GM23338 (cell line): ENCODE measurements around the gene CREB3L2. TPM values are rescaled to one million over a fixed set of nuclear protein-coding genes. Genes with fewer than 3 reads are reported as not detected.

Experiments used
- ATAC-seq: fragments of 200-7000 bp; cut with Tn5 transposase; 3 replicates; pipeline ENCODE4 v1.9.1; 2020
- DNase-seq: peaks from one replicate; pipeline ENCODE4 v3.0.0-alpha.2; 2015; ENCODE audit warnings: low spot score
- H2AFZ ChIP-seq: fragments of 200-600 bp; sonication (generic); 2 replicates; pipeline ENCODE4 v1.8.0; 2016; ENCODE audit warnings: antibody characterized with exemption, mild to moderate bottlenecking, moderate library complexity
- H3F3A ChIP-seq: fragments of 200-600 bp; sonication (generic); replicated peaks from 2 replicates; pipeline ENCODE4 v1.8.0; 2017; ENCODE audit warnings: antibody characterized with exemption, mixed run types, low read depth
- H3K27ac ChIP-seq: fragments of 200-600 bp; sonication (generic); 2 replicates; pipeline ENCODE4 v1.6.1; 2016; ENCODE audit warnings: low read depth
- H3K27me3 ChIP-seq: fragments of 200-600 bp; sonication (generic); 2 replicates; pipeline ENCODE4 v1.8.0; 2016; ENCODE audit warnings: mild to moderate bottlenecking, mixed run types, moderate library complexity; ENCODE audit not compliant: insufficient read depth
- H3K36me3 ChIP-seq: fragments of 200-600 bp; sonication (generic); 2 replicates; pipeline ENCODE4 v1.8.0; 2016; ENCODE audit warnings: mild to moderate bottlenecking; ENCODE audit not compliant: insufficient read depth
- H3K4me1 ChIP-seq: fragments of 200-600 bp; sonication (generic); 2 replicates; pipeline ENCODE4 v1.8.0; 2016; ENCODE audit warnings: mild to moderate bottlenecking, moderate library complexity; ENCODE audit not compliant: insufficient read depth
- H3K4me2 ChIP-seq: fragments of 200-600 bp; sonication (generic); 2 replicates; pipeline ENCODE4 v1.7.1; 2017; ENCODE audit warnings: mixed run types
- H3K4me3 ChIP-seq: fragments of 200-600 bp; sonication (generic); 2 replicates; pipeline ENCODE4 v1.6.1; 2016; ENCODE audit warnings: mixed run types
- H3K79me2 ChIP-seq: fragments of 200-600 bp; sonication (generic); replicated peaks from 2 replicates; pipeline ENCODE4 v1.8.0; 2017; ENCODE audit warnings: mild to moderate bottlenecking; ENCODE audit not compliant: insufficient read depth
- H3K9me2 ChIP-seq: fragments of 200-600 bp; sonication (generic); 2 replicates; pipeline ENCODE4 v1.8.0; 2017; ENCODE audit not compliant: insufficient read depth
- H4K20me1 ChIP-seq: fragments of 200-600 bp; sonication (generic); replicated peaks from 2 replicates; pipeline ENCODE4 v1.8.0; 2017; ENCODE audit warnings: mild to moderate bottlenecking; ENCODE audit not compliant: insufficient read depth
- H3K27ac Mint-ChIP-seq: 2 replicates; pipeline ENCODE4 v1.8.0; 2020; ENCODE audit warnings: inconsistent platforms, mild to moderate bottlenecking, moderate library complexity, mixed read lengths
- H3K27me3 Mint-ChIP-seq: 3 replicates; pipeline ENCODE4 v1.8.0; 2022; ENCODE audit warnings: low read depth, mild to moderate bottlenecking, moderate library complexity, mixed read lengths, inconsistent platforms; ENCODE audit not compliant: insufficient read depth, poor library complexity
- H3K36me3 Mint-ChIP-seq: 3 replicates; pipeline ENCODE4 v1.8.0; 2021; ENCODE audit warnings: low read depth, mild to moderate bottlenecking, inconsistent platforms, moderate library complexity, mixed read lengths
- H3K4me1 Mint-ChIP-seq: 3 replicates; pipeline ENCODE4 v1.8.0; 2020; ENCODE audit warnings: mild to moderate bottlenecking, inconsistent platforms, mixed read lengths
- H3K4me3 Mint-ChIP-seq: 3 replicates; pipeline ENCODE4 v1.8.0; 2021; ENCODE audit warnings: moderate library complexity, mild to moderate bottlenecking, inconsistent platforms, mixed read lengths
- H3K9me3 Mint-ChIP-seq: 3 replicates; pipeline ENCODE4 v1.8.0; 2020; ENCODE audit warnings: moderate library complexity, mild to moderate bottlenecking, inconsistent platforms, mixed read lengths
- CREB1 ChIP-seq: fragments of 250-450 bp; sonication (Bioruptor Pico); IDR thresholded peaks from 2 replicates; pipeline ENCODE4 v1.5.0; 2020; ENCODE audit warnings: low read depth, mild to moderate bottlenecking, moderate library complexity
- CTCF ChIP-seq, 2 experiments: fragments of 200-600 bp in 1 of 2; sonication (generic) in 1 of 2; conservative IDR thresholded peaks; 2 replicates each; pipeline versions ENCODE4 v1.5.1 to v1.6.1; 2016 to 2017; ENCODE audit warnings: antibody characterized with exemption in 2 of 2, low read depth in 2 of 2, mild to moderate bottlenecking in 2 of 2, moderate library complexity in 1 of 2
- ETS1 ChIP-seq: IDR thresholded peaks from 2 replicates; pipeline ENCODE4 v1.6.1; 2016; ENCODE audit warnings: antibody characterized with exemption
- EZH2 ChIP-seq: fragments of 200-600 bp; sonication (generic); IDR thresholded peaks from one replicate; pipeline ENCODE4 v1.8.0; 2017; ENCODE audit warnings: antibody characterized with exemption, mild to moderate bottlenecking, low read depth; ENCODE audit not compliant: unreplicated experiment
- EZH2phosphoT487 ChIP-seq: fragments of 200-600 bp; sonication (generic); IDR thresholded peaks from one replicate; pipeline ENCODE4 v1.8.1; 2018; ENCODE audit warnings: antibody characterized with exemption; ENCODE audit not compliant: unreplicated experiment
- JUNB ChIP-seq: IDR thresholded peaks from one replicate; pipeline ENCODE4 v1.6.1; 2016; ENCODE audit warnings: antibody characterized with exemption; ENCODE audit not compliant: unreplicated experiment
- NANOG ChIP-seq: IDR thresholded peaks from 2 replicates; pipeline ENCODE4 v1.6.1; 2016; ENCODE audit warnings: antibody characterized with exemption, borderline replicate concordance
- POLR2AphosphoS5 ChIP-seq: IDR thresholded peaks from 2 replicates; pipeline ENCODE4 v1.6.1; 2016; ENCODE audit warnings: antibody characterized with exemption, low read depth
- REST ChIP-seq: IDR thresholded peaks from one replicate; pipeline ENCODE4 v1.6.1; 2018; ENCODE audit warnings: antibody characterized with exemption; ENCODE audit not compliant: unreplicated experiment
- STAT1 ChIP-seq: IDR thresholded peaks from one replicate; pipeline ENCODE4 v1.6.1; 2016; ENCODE audit warnings: antibody characterized with exemption; ENCODE audit not compliant: unreplicated experiment
- ZNF114 ChIP-seq: fragments of 250-450 bp; sonication (Bioruptor Pico); IDR thresholded peaks from 2 replicates; pipeline ENCODE4 v1.5.0; 2020; ENCODE audit warnings: mild to moderate bottlenecking, moderate library complexity
- ZNF331 ChIP-seq: fragments of 250-450 bp; sonication (Bioruptor Pico); IDR thresholded peaks from 2 replicates; pipeline ENCODE4 v1.5.0; 2020; ENCODE audit warnings: low read depth, mild to moderate bottlenecking, moderate library complexity
- ZNF462 ChIP-seq: fragments of 250-450 bp; sonication (Bioruptor Pico); IDR thresholded peaks from 2 replicates; pipeline ENCODE4 v1.5.0; 2020; ENCODE audit warnings: mild to moderate bottlenecking, moderate library complexity
- polyA plus RNA-seq: library from polyadenylated mRNA; unstranded; fragments of >200 nt; fragmentation: Nextera tagmentation; extraction: Ambion mirVana; gene quantifications from 2 replicates; pipeline ENCODE4 v1.2.1, GENCODE V29; 2016
- total RNA-seq: library from RNA; depleted of rRNA; stranded (reverse); fragments of >200 nt; shearing (Covaris generic); gene quantifications from 2 replicates; pipeline ENCODE4 v1.2.3, GENCODE V29; 2014

The CREB3L2 gene
- total and polyA plus RNA-seq, 2 experiments from 2014 or later = 14.5 to 27.1 TPM

GRCh38 chr7:137869260-137869659 is 132.6 kb downstream of the CREB3L2 start:
- no peaks in the 10 kb centered on the region for H3K9me2 ChIP-seq
- ATAC-seq = no peak
- no peaks in the 10 kb centered on the region for H3K27me3 ChIP-seq
- H4K20me1 ChIP-seq = no peaks in the 10 kb centered on the region
- Mint-ChIP-seq H3K9me3 (no peaks in the 10 kb centered on the region; the same call in 2 of the 3 replicates), H3K27ac (no peak overlapping the region), H3K4me3 (no peak overlapping the region), H3K36me3 (peaks cover 38% of the 10 kb centered on the region), H3K27me3 (peaks cover 3% of the 10 kb centered on the region), H3K4me1 (peaks cover 8% of the 10 kb centered on the region)
- TF ChIP-seq ETS1 = no peak
- no peak for TF ChIP-seq NANOG
- no peak for TF ChIP-seq EZH2phosphoT487
- TF ChIP-seq EZH2 = no peak
- no peak for TF ChIP-seq JUNB
- no peak for TF ChIP-seq CREB1 (CRISPR knock-in tag)
- no peak for TF ChIP-seq STAT1
- TF ChIP-seq ZNF114 (CRISPR knock-in tag) = no peak
- no peak for TF ChIP-seq ZNF331 (CRISPR knock-in tag)
- TF ChIP-seq ZNF462 (CRISPR knock-in tag) = no peak
- TF ChIP-seq POLR2AphosphoS5 = no peak
- TF ChIP-seq CTCF (conservative IDR thresholded peaks at IDR 0.05; ENCODE audit: low read depth in 2 of 2) = no peak
- TF ChIP-seq REST = no peak
- no peak overlapping the region for H2AFZ ChIP-seq
- no peaks in the 10 kb centered on the region; the same call in 1 of the 2 replicates for H3K36me3 ChIP-seq
- H3F3A ChIP-seq = no peaks in the 10 kb centered on the region
- no peak overlapping the region for H3K27ac ChIP-seq
- no peaks in the 10 kb centered on the region for H3K79me2 ChIP-seq
- H3K4me2 ChIP-seq = no peak overlapping the region
- no peak for DNase-seq
- peaks cover 4% of the 10 kb centered on the region; the same call in 1 of the 2 replicates for H3K4me1 ChIP-seq
- no peak overlapping the region for H3K4me3 ChIP-seq
